ENCODE measurements around the gene ZWILCH. TPM values are rescaled to one million over a fixed set of nuclear protein-coding genes. Genes with fewer than 3 reads are reported as not detected.

Gene ZWILCH
- total and polyA plus RNA-seq, 2 of the 4 experiments (the other 2 are of a cell fraction) = 10.5 to 22.2 TPM

GRCh38 chr15:66570842-66571478 is 65.8 kb downstream of the ZWILCH start:
- no TSS peak for BruUV-seq (replicated peaks)
- ChIA-PET POLR2A (ENCODE audit: unreplicated experiment) (no interaction called here), CTCF (no interaction called here)
- no peak for DNase-seq
- no peak overlapping the region for H2AK5ac ChIP-seq (ENCODE audit: low read depth, low read length)
- H3K56ac ChIP-seq (ENCODE audit: extremely low read depth, insufficient read depth, low read length) = no peak overlapping the region
- WGBS, 2 experiments (ENCODE audit: extremely low coverage in 2 of 2, insufficient read length in 1 of 2) = 100% methylated on average over 1 of the region's 6 CpGs; no CpG with 5 or more reads in 1 of the 2 experiments
- no peak overlapping the region for H3K4ac ChIP-seq (ENCODE audit: low read depth, low read length)
- no peak overlapping the region for H2AFZ ChIP-seq (replicated peaks; ENCODE audit: low read length, poor library complexity)
- H3K4me1 ChIP-seq (ENCODE audit: control insufficient read depth, insufficient read depth, low read length) = peaks cover 16% of the 10 kb centered on the region
- intact Hi-C loops (cut with micrococcal nuclease) (no loop called here), in situ Hi-C loops (cut with MboI; ENCODE audit: low sequenced_read_pairs) (no loop called here), dilution Hi-C loops (cut with HindIII; ENCODE audit: low sequenced_read_pairs, unreplicated experiment) (no loop called here)
- H2BK20ac ChIP-seq (ENCODE audit: low read depth, low read length) = no peak overlapping the region
- H3K4me3 ChIP-seq (ENCODE audit: insufficient read depth, low read depth, low read length) = no peak overlapping the region
- H3K27ac ChIP-seq (ENCODE audit: insufficient read depth, low read length) = no peak overlapping the region
- no peaks in the 10 kb centered on the region for H3K27me3 ChIP-seq (ENCODE audit: control insufficient read depth, insufficient read depth, low read length)
- H3K9me1 ChIP-seq (ENCODE audit: insufficient read depth, low read length) = peaks cover 12% of the 10 kb centered on the region
- H3K79me1 ChIP-seq (ENCODE audit: low read depth in 1 of 2, low read length in 2 of 2) = no peaks in the 10 kb centered on the region; a peak in 1 of 4 replicates
- no peak overlapping the region for H2BK5ac ChIP-seq (ENCODE audit: low read depth, low read length, poor library complexity, severe bottlenecking)
- no peak overlapping the region for H3K14ac ChIP-seq (replicated peaks; ENCODE audit: low read depth, low read length)
- H4K8ac ChIP-seq (ENCODE audit: low read depth in 2 of 2, low read length in 2 of 2) = no peak overlapping the region
- no peak overlapping the region for H3K23ac ChIP-seq (ENCODE audit: low read depth, low read length)
- H2BK120ac ChIP-seq (ENCODE audit: low read depth, low read length) = no peak overlapping the region
- no peak overlapping the region for H4K91ac ChIP-seq (ENCODE audit: insufficient read depth, low read depth, low read length)
- no peak for TF ChIP-seq CHD1 (IDR thresholded peaks at IDR 0.05; ENCODE audit: low read depth, low read length)
- no peak for TF ChIP-seq NFE2L2 (IDR thresholded peaks at IDR 0.05; ENCODE audit: low read depth, low read length)
- no peak for TF ChIP-seq CTCF (conservative IDR thresholded peaks at IDR 0.05; ENCODE audit: low read depth, low read length)
- TF ChIP-seq CEBPB (IDR thresholded peaks at IDR 0.05; ENCODE audit: low read depth, low read length) = no peak
- TF ChIP-seq BHLHE40 (IDR thresholded peaks at IDR 0.05; ENCODE audit: low read depth, low read length) = no peak
- TF ChIP-seq USF2 (IDR thresholded peaks at IDR 0.05; ENCODE audit: low read depth, low read length) = no peak
- TF ChIP-seq RAD21 (IDR thresholded peaks at IDR 0.05; ENCODE audit: low read length) = no peak
- TF ChIP-seq SMC3 (IDR thresholded peaks at IDR 0.05; ENCODE audit: low read depth, low read length) = no peak
- no peak for TF ChIP-seq RFX5 (IDR thresholded peaks at IDR 0.05; ENCODE audit: low read depth, low read length)
- TF ChIP-seq MXI1 (IDR thresholded peaks at IDR 0.05; ENCODE audit: borderline replicate concordance, low read depth, low read length) = no peak
- no peak overlapping the region for H2BK15ac ChIP-seq (ENCODE audit: low read depth, low read length)
- H4K20me1 ChIP-seq (ENCODE audit: insufficient read depth, low read length) = no peaks in the 10 kb centered on the region; the same call in 1 of the 2 replicates
- no peak overlapping the region for H4K5ac ChIP-seq (ENCODE audit: low read depth, low read length)
- no peak overlapping the region for H3K4me2 ChIP-seq (ENCODE audit: low read depth, low read length)
- no peak overlapping the region for H3K18ac ChIP-seq (ENCODE audit: low read depth, low read length)
- H3K9me3 ChIP-seq (ENCODE audit: control insufficient read depth, insufficient read depth, low read length) = no peaks in the 10 kb centered on the region
- H3K36me3 ChIP-seq (ENCODE audit: control insufficient read depth, insufficient read depth, low read length) = no peaks in the 10 kb centered on the region
- no peak overlapping the region for H3K9ac ChIP-seq (ENCODE audit: low read depth, low read length)
- H2AK9ac ChIP-seq (replicated peaks; ENCODE audit: low read depth, low read length, poor library complexity) = no peak overlapping the region
- ATAC-seq (ENCODE audit: low read depth) = no peak
